Spleen (tissue), 7 donors: Measurements from ENCODE around the gene MTMR11.

Experiments used
- POLR2A ChIP-seq, 3 donors: fragments of 450-650 bp; IDR thresholded peaks; one replicate each; pipeline ENCODE4 v1.5.1; 2017; ENCODE audit warnings: antibody characterized with exemption in 3 of 3, mild to moderate bottlenecking in 1 of 3
- POLR2AphosphoS5 ChIP-seq, 3 donors: sonication (generic); formaldehyde crosslinking; IDR thresholded peaks; one replicate each; pipeline ENCODE4 v1.5.1; 2017; ENCODE audit warnings: antibody characterized with exemption in 3 of 3
- TF ChIP-seq, protein P1 (sequence below), 11 experiments: fragments of 200-600 bp in 7 of 11; fragments of 450-650 bp in 4 of 11; sonication (generic) in 4 of 11; IDR thresholded peaks in 8 of 11; conservative IDR thresholded peaks in 3 of 11; 1 replicate in 7 of 11; 2 replicates in 4 of 11; pipeline versions ENCODE4 v1.4.0 to v1.8.0; 2016 to 2021; ENCODE audit warnings: antibody characterized with exemption in 11 of 11, inconsistent platforms in 4 of 11, mild to moderate bottlenecking in 1 of 11
- donor health status: DM: no; HTN: no; CAD: no; lungs with moderate emphysema.
- donor health status: DM: no; HTN: no; CAD: no.
- donor health status: DM: no; HTN: no; CAD: no.

DNA sequence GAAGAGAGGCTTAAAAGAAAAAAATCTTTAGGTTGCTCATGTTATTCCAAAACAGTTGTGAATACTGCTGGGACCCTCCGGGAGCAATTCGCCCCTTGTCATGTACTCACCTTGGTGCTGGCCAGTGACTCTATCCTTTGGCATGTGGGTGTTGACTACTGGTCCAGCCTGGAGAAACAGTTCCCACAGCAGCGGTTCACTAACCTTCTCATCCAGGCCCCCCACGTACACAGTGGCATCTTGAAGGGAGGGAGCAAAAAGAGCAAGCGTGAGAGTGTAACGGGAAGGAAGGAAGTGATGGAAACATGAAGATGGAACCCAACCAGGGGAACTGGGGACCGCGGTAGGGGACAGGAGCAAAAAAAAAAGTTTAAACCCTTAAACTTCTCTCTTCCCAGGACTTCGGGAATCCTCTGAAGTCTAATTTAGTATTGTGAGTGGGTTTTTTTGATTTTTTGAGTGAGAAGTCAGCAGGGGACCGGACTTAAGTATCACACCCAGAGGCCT is 9.6 kb downstream of the MTMR11 start:
- TF ChIP-seq, protein P1, sequence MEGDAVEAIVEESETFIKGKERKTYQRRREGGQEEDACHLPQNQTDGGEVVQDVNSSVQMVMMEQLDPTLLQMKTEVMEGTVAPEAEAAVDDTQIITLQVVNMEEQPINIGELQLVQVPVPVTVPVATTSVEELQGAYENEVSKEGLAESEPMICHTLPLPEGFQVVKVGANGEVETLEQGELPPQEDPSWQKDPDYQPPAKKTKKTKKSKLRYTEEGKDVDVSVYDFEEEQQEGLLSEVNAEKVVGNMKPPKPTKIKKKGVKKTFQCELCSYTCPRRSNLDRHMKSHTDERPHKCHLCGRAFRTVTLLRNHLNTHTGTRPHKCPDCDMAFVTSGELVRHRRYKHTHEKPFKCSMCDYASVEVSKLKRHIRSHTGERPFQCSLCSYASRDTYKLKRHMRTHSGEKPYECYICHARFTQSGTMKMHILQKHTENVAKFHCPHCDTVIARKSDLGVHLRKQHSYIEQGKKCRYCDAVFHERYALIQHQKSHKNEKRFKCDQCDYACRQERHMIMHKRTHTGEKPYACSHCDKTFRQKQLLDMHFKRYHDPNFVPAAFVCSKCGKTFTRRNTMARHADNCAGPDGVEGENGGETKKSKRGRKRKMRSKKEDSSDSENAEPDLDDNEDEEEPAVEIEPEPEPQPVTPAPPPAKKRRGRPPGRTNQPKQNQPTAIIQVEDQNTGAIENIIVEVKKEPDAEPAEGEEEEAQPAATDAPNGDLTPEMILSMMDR (IDR thresholded peaks at IDR 0.05 in 8 of 11, conservative IDR thresholded peaks at IDR 0.05 in 3 of 11): no peak
- TF ChIP-seq POLR2AphosphoS5 (IDR thresholded peaks at IDR 0.05) (no peak), POLR2A (IDR thresholded peaks at IDR 0.05) (no peak)
